Kidney capillary endothelial cell (primary cell): ENCODE data around the gene E2F4.
A peak's percentile ranks its signal among the peaks of the same experiment; 100 is the strongest.

Experiments
- DNase-seq: peaks from one replicate; pipeline ENCODE4 v3.0.0-alpha.2; 2018; ENCODE audit warnings: low spot score

The E2F4 gene

DNA sequence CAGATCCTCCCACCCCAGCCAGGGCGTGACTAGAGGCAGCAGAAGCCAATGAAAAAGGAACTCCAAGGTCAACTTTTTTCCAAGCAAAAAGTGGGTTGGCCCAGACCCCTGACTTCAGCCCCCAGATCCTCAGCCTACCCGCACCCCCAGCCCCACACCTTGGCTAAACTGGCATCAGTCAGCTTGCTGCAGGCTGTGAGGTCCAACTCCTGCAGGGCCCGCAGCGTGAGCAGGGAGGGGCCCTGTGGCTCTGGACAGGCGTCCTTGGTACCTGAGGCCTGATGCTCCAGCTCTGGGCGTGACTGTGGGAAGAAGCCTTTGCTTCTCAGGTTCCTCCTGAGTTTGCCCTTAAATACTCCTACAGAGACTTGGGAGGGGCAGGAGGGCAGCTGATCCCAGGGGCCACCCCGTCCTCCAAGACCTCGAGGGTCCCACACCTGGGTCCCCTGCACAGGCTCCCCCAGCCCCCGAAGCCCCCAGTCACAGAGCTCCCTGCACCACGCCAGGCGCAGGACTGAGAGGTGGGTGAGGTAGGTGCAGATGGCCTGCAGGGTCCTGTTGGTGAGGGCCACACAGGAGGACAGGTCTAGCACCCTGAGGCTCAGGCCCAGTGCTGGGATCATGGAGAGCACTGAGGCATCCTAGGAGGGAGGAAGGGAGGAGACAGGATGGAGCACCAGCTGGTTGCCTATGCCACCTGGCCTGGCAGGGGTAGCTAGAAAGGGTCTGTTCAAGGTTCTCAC is 16.4 kb downstream of the E2F4 start:
- DNase-seq, result no peak

DNA sequence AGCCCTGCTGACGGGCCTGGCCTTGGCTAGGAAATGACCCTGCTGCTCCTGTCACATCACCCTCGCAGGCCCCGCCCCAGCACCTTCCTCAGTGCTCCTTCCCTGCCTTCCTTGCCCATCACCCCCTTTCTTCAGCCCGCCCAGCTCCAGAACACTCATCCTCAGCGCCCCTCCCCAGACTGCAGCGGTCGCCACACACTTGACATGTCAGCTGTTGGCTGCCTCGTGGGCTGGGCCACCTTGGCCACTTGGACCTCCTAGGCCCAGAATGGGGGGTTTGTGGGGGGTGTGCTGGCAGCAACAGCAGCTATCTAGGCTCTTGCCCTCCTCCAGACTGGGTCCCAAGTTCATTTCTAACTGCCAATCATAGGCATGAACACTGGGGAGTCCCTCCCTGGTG is 17.6 kb downstream of the E2F4 start:
- DNase-seq, result no peak

- no peak for DNase-seq
Measured at GRCh38 chr16:67210069-67210937, 18.3 kb downstream of the E2F4 start.

GRCh38 chr16:67211674-67212073 is 19.7 kb downstream of the E2F4 start:
- DNase-seq, result no peak

- no peak for DNase-seq
Measured at GRCh38 chr16:67212766-67213165, 20.8 kb downstream of the E2F4 start.

GRCh38 chr16:67213197-67214019 is 21.5 kb downstream of the E2F4 start:
- DNase-seq, result no peak

DNA sequence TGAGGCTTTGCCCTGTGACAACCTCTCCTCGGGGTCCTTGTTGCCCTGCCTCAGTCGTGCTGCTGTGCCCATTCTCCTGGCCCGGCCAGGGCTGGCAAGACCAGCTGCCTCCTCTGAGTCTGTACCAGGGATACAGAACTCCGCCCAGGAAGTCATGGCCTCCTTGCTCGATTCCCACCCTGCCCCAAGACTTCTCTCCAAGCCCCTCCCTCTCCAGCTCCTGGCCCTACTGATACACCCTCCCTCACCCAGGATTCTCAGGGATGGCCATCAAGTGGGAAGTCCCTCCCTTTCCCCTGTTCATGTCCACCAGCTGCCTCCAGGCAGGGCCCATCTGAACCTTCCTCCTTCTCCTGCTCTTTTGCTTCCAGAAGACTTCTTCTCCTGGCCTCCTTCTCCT is 23.8 kb downstream of the E2F4 start:
- DNase-seq, result no peak

DNA sequence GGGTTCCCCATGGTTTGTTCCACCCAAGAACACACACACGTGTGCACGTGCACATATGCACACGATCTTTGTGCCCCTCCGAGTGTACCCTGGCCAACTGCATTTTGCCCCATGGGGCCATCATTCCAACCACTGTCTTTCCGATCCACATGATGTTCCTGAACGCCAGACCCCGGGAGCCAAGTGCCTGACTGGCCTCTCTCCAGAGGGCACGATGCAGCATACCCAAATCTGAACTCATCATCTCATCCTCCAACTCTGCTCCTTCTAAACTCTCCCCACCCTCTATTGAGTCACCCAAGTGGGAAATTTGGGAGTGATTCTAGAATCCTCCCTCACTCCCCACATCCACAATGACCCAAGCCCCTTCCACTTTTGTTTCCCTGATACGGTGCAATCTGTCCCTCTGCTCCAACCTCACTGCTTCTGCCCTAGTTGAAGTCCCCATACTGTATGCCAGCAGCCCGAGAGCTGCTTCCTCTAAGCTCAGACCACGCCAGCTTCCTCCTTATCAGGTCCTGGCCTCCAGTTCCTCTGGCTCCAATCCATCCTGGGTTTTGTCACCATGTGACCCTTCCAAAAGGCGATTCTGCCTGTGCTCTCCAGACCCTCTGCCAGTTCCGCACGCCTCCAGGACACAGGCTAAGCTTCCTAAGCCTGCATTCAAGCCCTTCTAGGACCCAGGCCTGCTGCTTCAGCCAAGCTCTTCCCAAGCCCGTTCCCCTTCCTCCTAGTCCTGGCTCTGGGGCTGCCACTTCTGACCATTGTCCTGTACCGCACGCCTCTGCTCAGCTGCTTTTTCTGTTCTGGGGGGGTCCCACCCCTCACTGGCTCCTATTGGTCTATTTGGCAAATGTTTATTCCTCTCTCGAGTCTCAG is 24.9 kb downstream of the E2F4 start:
- peak; percentile 46 for DNase-seq

GRCh38 chr16:67223992-67224391 is 32.0 kb downstream of the E2F4 start:
- no peak for DNase-seq

GRCh38 chr16:67226295-67226803 is 34.4 kb downstream of the E2F4 start:
- DNase-seq, result no peak

DNA sequence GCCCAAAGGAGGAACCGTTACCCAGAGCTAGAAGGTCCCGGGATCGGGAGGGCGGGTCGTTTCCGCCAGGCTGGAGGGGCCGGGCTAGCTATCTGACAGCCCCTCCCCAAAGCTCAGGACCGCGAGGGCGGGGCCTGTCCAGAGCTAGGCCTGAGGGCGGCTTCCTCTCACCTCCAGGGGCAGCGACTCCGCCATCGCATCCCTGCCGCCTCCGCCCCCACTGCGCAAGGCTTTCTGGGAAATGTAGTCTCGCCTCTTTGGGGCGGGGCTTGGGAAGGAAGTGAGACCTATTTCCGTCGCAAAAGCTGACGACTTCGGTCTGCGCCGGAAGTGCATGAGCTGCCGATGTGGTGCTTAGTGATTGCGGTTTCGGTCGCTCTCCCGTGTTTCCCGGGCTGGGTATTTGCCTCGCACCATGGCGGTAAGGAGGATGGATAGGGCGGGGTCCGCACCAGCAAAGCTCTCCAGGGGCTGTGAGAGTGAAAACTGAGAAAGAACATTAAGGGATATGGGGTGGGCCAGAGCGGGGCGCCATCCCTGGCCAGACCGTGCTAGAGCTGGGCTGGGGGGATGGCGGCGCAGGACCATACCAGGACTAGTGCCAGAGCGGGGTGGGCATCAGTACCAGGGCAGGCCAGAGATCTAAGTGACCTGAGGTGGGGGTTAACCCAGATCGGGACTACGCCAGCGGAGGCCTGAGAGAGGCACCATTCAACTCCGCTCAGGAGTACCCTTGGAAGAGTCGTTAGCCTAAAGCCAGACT is 35.0 kb downstream of the E2F4 start, which contains the start of gene TMEM208:
TMEM208 (plus strand) TSS at position 327 of the 763 bp plus-strand sequence; CDS start at position 416, 89 bp downstream.
- peak; percentile 95 for DNase-seq

DNA sequence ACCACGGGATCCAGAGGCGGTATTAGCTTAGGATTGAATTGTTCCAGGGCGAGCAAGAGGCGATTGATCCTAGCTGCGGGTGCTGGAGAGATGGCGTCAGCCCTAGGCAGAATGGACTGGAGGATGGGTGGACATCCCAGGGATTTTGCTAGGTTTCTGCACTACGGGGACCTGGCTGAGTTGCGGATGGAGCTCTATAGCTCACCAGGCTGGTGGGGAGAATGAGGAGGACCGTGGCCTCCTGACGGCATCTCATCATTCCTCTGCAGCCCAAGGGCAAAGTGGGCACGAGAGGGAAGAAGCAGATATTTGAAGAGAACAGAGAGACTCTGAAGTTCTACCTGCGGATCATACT is 35.6 kb downstream of the E2F4 start:
- no peak for DNase-seq

DNA sequence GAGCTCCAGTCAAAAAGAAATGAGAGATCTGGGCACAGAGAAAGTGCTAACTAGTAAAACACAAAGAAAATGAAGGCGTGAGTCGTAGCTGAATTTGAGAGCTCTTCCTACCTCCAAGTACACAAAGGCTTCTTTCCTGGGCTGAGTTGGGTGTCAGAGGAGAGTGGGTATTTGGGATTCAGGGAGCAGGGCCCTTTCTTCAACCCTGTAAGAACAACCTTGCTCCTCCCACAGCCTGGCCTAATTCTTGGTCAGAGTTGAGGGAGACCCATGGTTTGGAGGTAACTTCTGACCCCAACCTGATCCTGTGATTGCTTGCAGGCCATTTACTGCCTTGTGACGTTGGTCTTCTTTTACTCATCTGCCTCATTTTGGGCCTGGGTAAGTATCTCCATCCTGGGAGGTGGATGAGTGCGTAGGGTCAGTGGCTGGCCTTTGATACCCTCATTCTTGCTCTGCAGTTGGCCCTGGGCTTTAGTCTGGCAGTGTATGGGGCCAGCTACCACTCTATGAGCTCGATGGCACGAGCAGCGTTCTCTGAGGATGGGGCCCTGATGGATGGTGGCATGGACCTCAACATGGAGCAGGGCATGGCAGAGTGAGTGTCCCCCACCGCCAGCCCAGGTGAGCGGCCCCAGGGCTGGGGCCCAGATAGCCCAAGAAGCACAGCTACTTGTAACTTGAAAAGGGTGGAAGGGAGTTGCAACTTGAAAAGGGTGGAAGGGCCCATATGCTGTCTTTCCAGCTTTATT is 36.3 kb downstream of the E2F4 start:
- DNase-seq, result no peak

DNA sequence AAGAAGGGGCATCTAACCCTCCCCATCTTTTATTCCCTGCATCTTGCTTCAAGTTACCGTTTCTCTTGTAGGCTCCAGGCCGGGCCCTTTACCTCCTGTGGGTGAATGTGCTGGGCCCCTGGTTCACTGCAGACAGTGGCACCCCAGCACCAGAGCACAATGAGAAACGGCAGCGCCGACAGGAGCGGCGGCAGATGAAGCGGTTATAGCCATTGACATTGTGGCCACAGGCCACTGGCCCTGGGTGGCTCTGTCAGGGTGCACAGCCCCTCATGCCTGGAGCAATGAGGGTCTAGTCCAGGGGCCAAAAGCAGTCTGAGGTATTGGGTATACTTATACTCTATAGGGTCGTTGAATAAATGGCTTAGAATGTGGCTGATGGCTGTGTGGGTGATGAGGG is 37.0 kb downstream of the E2F4 start:
- DNase-seq, result no peak

- DNase-seq, result no peak
Measured at GRCh38 chr16:67229906-67230808, 38.2 kb downstream of the E2F4 start.

- DNase-seq, result no peak
Measured at GRCh38 chr16:67230809-67231660, 39.1 kb downstream of the E2F4 start.

DNA sequence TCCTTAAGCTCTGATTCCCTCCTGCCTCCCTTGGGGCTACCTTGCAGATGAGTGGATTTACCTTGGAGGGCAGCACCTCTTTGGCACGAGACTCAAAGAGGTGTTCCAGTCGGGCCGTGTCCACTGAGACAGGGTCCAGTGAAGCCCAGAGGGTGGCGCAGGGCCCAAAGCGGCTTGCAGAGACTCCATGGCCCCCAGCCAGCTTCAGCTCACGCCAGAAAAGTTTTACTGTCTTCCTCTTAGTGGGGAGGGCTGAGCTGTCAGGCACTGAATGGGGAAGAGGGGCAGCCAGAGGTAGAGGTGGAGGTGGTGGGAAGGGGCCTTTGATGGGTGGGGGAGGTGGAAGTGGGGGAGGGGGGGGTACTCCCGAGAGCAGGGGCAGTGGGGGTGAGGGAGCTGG is 41.6 kb downstream of the E2F4 start:
- DNase-seq, result no peak

- DNase-seq, result no peak
Measured at GRCh38 chr16:67234180-67234597, 42.2 kb downstream of the E2F4 start.
